GM21737 (cell line): Measurements from ENCODE around the gene AFF4.

Source experiments
- ATAC-seq: cut with Tn5 transposase; IDR thresholded peaks from one replicate; pipeline ENCODE4 v1.9.1; 2021; ENCODE audit warnings: mild to moderate bottlenecking, moderate library complexity; ENCODE audit not compliant: unreplicated experiment

AFF4 gene

GRCh38 chr5:132829742-132830435 lies 133.5 kb downstream of the AFF4 start:
- ATAC-seq: peak; percentile 67

DNA sequence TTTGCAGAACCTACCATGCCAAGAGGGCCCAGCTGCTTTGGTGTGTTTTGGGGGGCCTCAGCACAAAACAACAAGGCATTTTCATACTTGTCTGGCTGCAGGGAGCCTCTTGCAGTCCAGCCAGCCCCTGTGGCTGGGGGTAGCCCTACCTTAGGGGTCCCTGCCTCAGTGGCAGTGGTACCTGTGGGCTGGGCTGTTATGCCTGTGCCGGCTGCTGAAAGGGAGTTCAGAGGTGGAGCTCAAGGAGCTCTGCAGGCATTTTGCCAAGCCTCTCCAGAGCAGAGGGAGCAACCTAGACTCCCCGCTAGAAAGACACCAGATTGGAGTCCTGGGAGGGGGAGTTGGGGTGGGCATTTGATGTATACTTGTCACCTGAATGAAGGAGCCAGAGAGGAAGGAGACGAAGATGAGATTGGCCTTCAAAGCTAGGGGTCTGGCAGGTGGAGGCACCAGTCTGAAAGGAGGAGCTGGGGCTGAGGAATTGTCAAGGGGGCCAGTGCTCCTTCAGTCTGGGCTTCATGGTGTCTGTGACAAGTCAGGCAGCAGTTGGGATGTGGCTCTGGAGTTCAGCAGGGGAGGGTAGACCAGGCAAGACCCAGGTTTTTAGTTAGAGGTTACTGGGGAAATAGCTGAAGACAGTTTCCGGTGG lies 134.5 kb downstream of the AFF4 start:
- ATAC-seq: no peak

DNA sequence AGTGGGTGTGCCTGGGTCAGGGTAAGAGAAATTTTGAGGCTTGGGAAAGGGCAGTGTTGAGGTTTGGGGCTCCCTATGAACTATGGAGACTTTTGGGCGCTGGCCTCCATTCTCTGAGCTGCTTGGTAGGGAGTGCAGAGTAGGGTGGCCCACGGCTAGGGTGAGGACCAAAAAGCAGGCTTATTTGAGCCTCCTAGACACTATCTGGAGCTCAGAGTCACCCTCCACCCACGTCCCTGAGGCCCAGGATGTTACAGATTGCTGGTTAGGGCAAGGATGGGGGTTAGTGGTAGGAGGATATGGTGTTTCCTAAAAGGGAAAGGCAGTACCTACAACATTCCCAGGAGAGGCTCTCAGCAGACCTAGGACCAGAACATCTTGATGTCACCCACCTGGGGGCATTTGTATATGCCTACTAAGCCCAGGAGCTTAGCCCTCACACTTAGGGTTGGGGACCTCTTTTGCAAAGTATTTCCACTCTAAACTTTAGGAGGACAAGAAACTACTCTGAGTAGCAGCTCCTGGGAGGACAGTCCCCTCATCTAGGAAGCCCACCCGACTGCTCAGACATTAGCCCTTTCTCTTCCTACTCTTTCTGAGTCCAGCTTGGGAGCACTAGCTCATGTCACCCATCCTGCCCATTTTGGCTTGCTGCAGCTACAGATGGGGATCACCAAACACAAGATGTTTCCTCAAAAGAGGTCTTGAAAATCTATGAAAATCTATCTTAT lies 135.3 kb downstream of the AFF4 start:
- ATAC-seq: no peak

DNA sequence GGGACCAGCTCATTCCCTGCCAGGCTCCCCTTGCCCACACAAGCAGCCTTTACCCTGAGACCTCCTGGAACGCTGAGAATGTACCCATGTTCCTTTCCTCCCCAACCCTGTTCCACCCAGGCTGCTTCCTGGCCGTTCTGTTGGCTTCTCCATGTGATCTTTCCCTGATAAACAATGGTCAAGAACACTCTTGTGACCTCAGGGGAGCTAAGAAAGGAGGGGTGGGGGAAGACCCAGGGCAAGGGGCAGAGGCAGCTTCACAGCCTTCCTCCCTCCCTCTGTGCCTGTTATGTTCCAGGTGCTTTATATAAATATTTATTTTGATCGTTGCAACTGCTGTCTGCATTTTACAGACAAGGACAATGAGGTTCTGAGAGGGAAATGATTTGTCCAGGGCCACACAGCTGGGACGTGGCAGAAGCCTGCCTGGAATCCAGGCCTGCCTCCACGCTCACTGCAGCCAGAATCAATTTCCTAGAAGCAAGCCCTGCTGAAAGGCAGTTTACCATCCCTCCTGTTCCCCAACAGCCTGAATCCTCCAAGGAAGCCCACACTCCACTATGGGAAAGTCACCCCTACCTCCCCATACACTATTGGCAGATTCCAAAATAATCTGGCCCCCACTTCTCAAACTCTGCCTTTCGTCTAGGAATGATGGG lies 136.9 kb downstream of the AFF4 start:
- ATAC-seq: no peak

GRCh38 chr5:132825834-132826391 lies 137.5 kb downstream of the AFF4 start:
- ATAC-seq: no peak
